GM19025 (cell line): ENCODE results near the gene MUC6.

Experiments used
- ATAC-seq: cut with Tn5 transposase; IDR thresholded peaks from one replicate; pipeline ENCODE4 v1.9.1; 2021; ENCODE audit warnings: mild to moderate bottlenecking, low read depth, moderate library complexity; ENCODE audit not compliant: unreplicated experiment

MUC6 gene

DNA sequence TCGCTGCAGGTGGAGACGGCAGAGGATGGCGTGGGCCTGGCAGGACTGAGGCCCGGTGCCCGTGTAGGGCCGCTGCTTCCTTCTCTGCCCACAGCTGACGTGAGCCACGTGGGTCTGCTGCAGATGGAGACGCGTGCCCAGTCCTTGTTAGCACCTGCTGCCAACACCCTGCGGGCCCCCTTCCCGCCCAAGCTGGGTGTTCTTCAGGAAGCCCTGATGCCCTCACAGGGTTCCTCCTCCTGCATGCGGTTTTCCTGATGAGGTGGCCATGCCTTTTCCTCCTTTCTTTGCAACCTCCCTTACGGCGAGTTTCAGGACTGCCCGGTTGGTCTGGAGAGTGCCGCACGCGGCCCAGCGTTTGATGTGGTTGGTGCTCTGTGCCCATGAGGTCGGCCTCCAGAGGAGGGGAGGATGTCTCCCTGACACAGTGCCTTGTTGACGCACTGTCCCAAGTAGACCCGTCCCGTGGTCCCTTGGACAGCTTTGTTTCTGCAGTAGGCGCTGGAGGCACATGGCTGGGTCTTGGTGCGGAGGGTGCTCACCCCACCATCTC lies 66.1 kb downstream of the MUC6 start:
- no peak for ATAC-seq

DNA sequence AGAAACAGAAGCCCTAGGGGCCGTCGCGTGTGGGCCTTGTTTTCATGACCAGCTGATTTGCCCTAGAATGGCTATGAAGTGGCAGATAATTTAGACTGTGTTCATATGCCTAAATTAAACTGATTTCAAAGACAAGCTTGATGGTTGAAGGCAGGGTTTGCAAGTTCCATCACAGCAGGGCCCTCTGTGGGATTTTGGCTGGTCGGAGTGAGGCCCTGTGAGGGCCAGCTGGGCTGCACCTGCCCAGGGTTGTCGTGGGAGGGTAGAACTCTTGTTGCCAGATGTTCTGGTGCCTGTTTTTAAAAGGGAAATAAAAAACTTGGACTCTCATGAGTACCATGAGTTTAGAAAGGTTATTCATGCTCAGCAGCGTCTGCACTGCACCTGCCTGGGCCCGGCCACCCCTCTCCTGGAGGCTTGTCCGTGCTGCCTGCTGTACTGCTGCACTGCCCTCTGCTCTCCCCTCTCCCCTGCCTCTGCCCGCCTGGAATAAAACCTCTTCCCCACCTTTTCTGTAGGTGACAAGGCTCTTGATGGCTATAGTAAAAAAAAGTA lies 66.8 kb downstream of the MUC6 start:
- no peak for ATAC-seq

DNA sequence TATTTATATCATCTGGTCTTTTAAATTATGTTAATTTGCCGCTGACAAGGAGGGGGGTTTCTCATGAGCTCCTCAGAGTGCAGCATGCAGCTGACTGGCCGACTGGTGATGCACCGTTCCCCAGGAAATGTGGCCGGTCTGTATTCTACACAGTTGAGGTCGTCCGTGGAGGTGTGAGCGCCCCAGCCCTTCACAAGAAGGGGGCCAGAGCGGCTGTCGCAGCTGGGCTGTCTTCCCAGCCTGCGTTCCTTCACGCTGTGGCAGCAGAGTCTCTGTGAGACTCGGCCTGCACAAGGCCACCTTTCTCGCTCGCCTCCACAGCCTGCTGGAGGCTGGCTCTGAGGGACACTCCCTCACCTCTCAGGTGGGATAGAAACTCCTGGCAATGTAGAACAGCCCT lies 67.7 kb downstream of the MUC6 start:
- no peak for ATAC-seq

GRCh38 chr11:967995-968751 lies 68.3 kb downstream of the MUC6 start:
- ATAC-seq: no peak

- ATAC-seq: no peak
Observed at GRCh38 chr11:965206-965775, 71.2 kb downstream of the MUC6 start.

- ATAC-seq: no peak
Observed at GRCh38 chr11:963852-964251, 72.7 kb downstream of the MUC6 start.
